ENCODE results near the gene ZNF30. TPM values are rescaled to one million over a fixed set of nuclear protein-coding genes. Genes with fewer than 3 reads are reported as not detected.
"Not testable (repeated sequence)": the region's sequence is repeated elsewhere in the genome, so short reads cannot be mapped to it uniquely, and the experiment has no call there.

Gene ZNF30
- total RNA-seq, 4 donors from 2014 or later, result 0.26 to 7.1 (median 2.8) TPM

DNA sequence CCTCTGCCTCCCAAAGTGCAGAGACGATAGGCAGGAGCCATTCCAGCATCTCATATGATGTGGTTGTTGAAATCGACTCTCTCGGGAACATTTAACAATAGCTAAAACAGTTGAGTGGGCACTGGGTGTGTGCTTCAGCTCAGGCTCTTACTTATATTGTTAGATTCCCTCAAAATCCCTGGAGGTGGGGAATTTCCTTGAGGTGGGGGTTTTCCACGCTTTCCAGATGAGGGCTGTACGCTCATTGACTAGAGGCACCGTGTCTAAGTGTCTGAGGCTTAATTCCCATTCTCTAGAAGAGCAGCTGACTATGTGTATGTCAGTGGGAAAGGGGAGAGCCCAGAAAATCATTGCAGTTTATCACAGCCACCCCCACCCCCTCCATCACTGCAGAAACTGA lies 62.6 kb downstream of the ZNF30 start:
- Histone ChIP-seq H3K9me3 (no peaks in the 10 kb centered on the region), H3K4me3 (no peak overlapping the region), H3K27me3 (no peaks in the 10 kb centered on the region), H3K36me3 (no peaks in the 10 kb centered on the region), H3K4me1 (no peaks in the 10 kb centered on the region), H3K27ac (no peak overlapping the region)
- TF ChIP-seq POLR2A (IDR thresholded peaks at IDR 0.05), result no peak
- TF ChIP-seq, protein P1, sequence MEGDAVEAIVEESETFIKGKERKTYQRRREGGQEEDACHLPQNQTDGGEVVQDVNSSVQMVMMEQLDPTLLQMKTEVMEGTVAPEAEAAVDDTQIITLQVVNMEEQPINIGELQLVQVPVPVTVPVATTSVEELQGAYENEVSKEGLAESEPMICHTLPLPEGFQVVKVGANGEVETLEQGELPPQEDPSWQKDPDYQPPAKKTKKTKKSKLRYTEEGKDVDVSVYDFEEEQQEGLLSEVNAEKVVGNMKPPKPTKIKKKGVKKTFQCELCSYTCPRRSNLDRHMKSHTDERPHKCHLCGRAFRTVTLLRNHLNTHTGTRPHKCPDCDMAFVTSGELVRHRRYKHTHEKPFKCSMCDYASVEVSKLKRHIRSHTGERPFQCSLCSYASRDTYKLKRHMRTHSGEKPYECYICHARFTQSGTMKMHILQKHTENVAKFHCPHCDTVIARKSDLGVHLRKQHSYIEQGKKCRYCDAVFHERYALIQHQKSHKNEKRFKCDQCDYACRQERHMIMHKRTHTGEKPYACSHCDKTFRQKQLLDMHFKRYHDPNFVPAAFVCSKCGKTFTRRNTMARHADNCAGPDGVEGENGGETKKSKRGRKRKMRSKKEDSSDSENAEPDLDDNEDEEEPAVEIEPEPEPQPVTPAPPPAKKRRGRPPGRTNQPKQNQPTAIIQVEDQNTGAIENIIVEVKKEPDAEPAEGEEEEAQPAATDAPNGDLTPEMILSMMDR (IDR thresholded peaks at IDR 0.05), result no peak
- DNase-seq, result no peak
- intact Hi-C loops (cut with DNase I; ENCODE audit: low total_unique reads), result no loop called here

DNA sequence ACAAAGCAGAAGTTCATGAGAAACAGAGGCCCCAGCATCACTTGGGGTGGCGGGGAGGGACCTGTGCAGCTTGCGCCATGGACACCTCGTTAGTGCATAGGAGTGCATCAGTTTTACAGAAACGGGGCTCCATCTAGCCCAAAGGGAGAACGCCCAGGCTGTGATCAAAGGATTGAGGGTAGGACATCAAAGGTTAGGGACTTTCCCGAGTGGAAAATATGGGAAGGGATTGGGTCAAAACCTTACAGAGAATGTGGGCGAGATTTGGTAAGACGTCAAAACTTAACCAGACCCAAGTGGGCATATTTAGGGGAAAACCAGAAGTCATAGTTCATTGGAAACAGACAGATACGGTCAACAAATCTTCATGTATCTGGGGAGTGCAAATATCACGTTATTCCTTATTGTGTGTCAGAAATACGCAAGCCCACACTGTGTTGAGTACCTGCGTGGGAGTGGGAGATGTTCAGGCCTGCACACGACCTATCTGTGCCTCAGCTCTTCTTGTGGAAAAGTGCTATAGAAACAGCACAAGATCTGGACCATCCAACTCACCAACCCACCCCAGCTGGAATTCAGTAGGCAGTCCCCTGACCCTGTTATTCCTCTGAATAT lies 64.0 kb downstream of the ZNF30 start:
- DNase-seq, result no peak
- H3K4me1 ChIP-seq, result no peaks in the 10 kb centered on the region
- H3K27ac ChIP-seq, result no peak overlapping the region
- intact Hi-C loops (cut with DNase I; ENCODE audit: low total_unique reads), result no loop called here
- H3K4me3 ChIP-seq, result no peak overlapping the region
- no peaks in the 10 kb centered on the region for H3K36me3 ChIP-seq
- H3K27me3 ChIP-seq, result no peaks in the 10 kb centered on the region
- no peaks in the 10 kb centered on the region for H3K9me3 ChIP-seq
- no peak for TF ChIP-seq POLR2A (IDR thresholded peaks at IDR 0.05)
- TF ChIP-seq, protein P1 (IDR thresholded peaks at IDR 0.05), result no peak

DNA sequence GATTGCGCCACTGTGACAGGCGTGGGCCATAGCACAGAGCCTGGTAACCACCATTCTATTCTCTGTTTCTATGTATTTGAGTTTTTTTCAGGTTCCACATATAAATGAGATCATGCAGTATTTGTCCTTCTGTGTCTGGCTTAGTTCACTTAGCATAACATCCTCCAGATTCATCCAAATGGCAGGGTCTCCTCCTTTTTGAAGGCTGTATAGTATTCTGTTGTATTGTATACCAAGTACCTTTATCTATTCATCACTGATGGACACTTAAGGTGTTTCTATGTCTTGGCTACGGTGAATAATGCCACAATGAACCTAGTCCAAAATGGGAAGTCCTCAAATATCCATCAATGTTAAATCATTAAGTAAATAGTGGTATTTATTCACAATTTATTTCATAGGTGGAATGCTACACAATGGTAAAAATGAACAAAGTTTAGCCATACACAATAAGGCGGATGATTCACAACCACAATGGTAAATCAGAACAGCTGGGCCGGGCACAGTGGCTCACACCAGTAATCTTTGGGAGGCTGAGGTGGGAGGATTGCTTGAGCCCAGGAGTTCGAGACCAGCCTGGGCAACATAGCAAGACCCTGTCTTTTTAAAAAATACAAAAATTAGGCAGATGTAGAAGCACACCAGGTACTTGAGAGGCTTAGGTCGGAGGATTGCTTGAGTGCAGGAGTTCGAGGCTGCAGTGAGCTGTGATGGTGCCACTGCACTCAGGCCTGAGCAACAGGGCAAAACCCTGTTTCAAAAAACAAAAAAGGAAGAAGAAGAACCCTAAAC lies 65.0 kb downstream of the ZNF30 start:
- Histone ChIP-seq H3K36me3 (no peaks in the 10 kb centered on the region), H3K27me3 (no peaks in the 10 kb centered on the region), H3K4me1 (no peaks in the 10 kb centered on the region), H3K27ac (no peak overlapping the region), H3K4me3 (no peak overlapping the region), H3K9me3 (no peaks in the 10 kb centered on the region)
- DNase-seq, result no peak
- intact Hi-C loops (cut with DNase I; ENCODE audit: low total_unique reads), result no loop called here
- TF ChIP-seq, protein P1 (IDR thresholded peaks at IDR 0.05), result no peak
- no peak for TF ChIP-seq POLR2A (IDR thresholded peaks at IDR 0.05)

DNA sequence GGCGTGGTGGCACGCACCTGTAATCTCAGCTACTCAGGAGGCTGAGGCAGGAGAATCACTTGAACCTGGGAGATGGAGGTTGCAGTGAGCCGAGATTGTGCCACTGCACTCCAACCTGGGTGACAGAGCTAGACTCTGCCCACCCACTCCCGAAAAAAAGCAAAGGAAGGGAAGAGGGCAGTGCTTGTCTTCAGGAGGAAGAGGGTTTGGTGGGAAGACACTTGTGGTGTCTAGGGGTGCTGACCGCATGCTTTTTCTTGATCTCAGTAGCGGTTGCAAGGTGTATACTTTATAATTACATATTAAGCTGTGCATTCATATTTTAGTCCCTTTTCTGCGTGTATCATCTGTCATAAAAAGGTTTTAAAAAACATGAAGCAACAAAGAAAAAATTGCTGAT lies 65.9 kb downstream of the ZNF30 start:
- H3K27ac ChIP-seq; intact Hi-C loops (cut with DNase I; ENCODE audit: low total_unique reads); H3K4me1 ChIP-seq; H3K9me3 ChIP-seq; DNase-seq; H3K27me3 ChIP-seq; H3K36me3 ChIP-seq; H3K4me3 ChIP-seq: not testable (repeated sequence)

DNA sequence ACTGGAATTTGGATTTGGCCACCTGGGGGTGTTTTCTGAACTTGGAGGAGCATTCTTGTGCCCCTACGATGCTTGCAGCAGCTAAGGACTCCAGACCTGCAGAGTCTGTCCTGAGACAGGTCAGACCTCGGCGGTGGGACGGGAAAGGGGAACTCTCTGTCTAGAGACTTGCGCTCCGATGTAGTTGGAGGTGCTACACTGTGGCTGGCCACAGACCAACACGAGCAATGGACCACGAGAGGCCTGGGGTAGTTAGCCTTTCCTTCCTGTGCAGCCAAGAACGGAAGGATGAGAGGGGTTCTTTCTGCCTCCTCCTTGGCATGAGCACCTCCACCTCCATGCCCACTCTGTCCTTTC lies 67.6 kb downstream of the ZNF30 start:
- intact Hi-C loops (cut with DNase I; ENCODE audit: low total_unique reads), result no loop called here
- Histone ChIP-seq H3K27me3 (no peaks in the 10 kb centered on the region), H3K27ac (peak overlapping the region; percentile 13 to 62), H3K36me3 (no peaks in the 10 kb centered on the region), H3K9me3 (no peaks in the 10 kb centered on the region), H3K4me1 (no peaks in the 10 kb centered on the region), H3K4me3 (no peak overlapping the region)
- TF ChIP-seq POLR2A (IDR thresholded peaks at IDR 0.05), result no peak
- TF ChIP-seq, protein P1 (IDR thresholded peaks at IDR 0.05), result no peak
- no peak for DNase-seq

Other genes with a start within 250 kb of the ZNF30 start
- under 1 TPM in 1 of 4 donors, not detected in 3; 0.98 TPM for gene SCGB2B2, start 249.7 kb upstream of the ZNF30 start, total RNA-seq
- gene ZNF302, start 249.2 kb upstream of the ZNF30 start, total RNA-seq, result 10 to 100 TPM; 23.5 to 80.3 (median 39.7) TPM
- gene ZNF181, start 192.7 kb upstream of the ZNF30 start, total RNA-seq, result 100 to 1,000 TPM in 1 of 4 donors, 10 to 100 TPM in 3; 16.9 to 209 (median 39.6) TPM
- 10 to 100 TPM in 3 of 4 donors, 1 to 10 TPM in 1; 1.3 to 15.6 (median 12.1) TPM for gene ZNF599, start 153.7 kb upstream of the ZNF30 start, total RNA-seq
- gene ZNF792, start 37.3 kb downstream of the ZNF30 start, total RNA-seq, result 10 to 100 TPM in 2 of 4 donors, 1 to 10 TPM in 2; 4.4 to 16.5 (median 10.7) TPM
- gene GRAMD1A, start 73.4 kb downstream of the ZNF30 start, total RNA-seq, result 10 to 100 TPM; 40.0 to 89.8 (median 52.2) TPM
- 10 to 100 TPM in 1 of 4 donors, under 1 TPM in 3; 0.26 to 15.2 (median 0.78) TPM for gene SCN1B, start 103.6 kb downstream of the ZNF30 start, total RNA-seq
- 1 to 10 TPM in 2 of 4 donors, under 1 TPM in 2; 0.26 to 2.7 (median 0.68) TPM for gene HPN, start 114.8 kb downstream of the ZNF30 start, total RNA-seq
- gene FXYD3, start 188.9 kb downstream of the ZNF30 start, total RNA-seq, result 1 to 10 TPM; 1.5 to 3.8 (median 1.6) TPM
- gene LGI4, start 208.2 kb downstream of the ZNF30 start, total RNA-seq, result 10 to 100 TPM in 3 of 4 donors, 1 to 10 TPM in 1; 5.1 to 44.4 (median 19.7) TPM
- 100 to 1,000 TPM in 2 of 4 donors, 10 to 100 TPM in 2; 18.1 to 214 (median 105) TPM for gene FXYD1, start 211.9 kb downstream of the ZNF30 start, total RNA-seq
- gene FXYD7, start 216.4 kb downstream of the ZNF30 start, total RNA-seq, result 1 to 10 TPM in 1 of 4 donors, under 1 TPM in 1, not detected in 2; 0.83 to 3.7 TPM
- gene FXYD5, start 227.8 kb downstream of the ZNF30 start, total RNA-seq, result 10 to 100 TPM; 10.9 to 86.2 (median 34.2) TPM

Data from uterus (tissue), 4 donors.